B cell (primary cell): ENCODE results near the gene PRICKLE3.

Source experiments
- EZH2 ChIP-seq: IDR thresholded peaks from 2 replicates; pipeline ENCODE4 v1.6.1; 2012; ENCODE audit warnings: borderline replicate concordance, low read depth, mild to moderate bottlenecking, moderate library complexity, low read length; ENCODE audit not compliant: insufficient read depth, poor library complexity, severe bottlenecking
- TF ChIP-seq, protein P1 (sequence below): fragments of 200-600 bp; IDR thresholded peaks from one replicate; pipeline ENCODE4 v1.8.0; 2022; ENCODE audit warnings: antibody characterized with exemption, mild to moderate bottlenecking

DNA sequence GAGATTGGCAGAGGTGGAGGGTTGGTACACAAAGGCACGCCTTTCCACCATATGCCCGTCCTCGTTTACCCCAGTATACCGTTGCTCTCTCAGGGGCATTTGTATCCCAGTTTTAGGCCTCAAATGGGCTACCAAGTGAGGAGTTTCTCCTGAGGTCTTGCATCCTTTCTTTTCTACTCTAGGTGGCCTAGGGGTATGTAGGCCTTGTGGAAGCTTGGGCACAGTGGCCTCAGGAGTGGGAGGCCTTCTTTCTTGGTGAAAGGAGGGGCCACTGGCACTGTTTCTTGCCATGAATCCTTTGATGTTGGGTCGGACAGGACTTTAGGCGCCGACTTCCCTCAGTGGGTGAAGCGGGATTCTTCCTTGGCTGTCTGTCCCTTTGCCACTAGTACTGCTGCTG is 38.9 kb downstream of the PRICKLE3 start:
- TF ChIP-seq, protein P1, sequence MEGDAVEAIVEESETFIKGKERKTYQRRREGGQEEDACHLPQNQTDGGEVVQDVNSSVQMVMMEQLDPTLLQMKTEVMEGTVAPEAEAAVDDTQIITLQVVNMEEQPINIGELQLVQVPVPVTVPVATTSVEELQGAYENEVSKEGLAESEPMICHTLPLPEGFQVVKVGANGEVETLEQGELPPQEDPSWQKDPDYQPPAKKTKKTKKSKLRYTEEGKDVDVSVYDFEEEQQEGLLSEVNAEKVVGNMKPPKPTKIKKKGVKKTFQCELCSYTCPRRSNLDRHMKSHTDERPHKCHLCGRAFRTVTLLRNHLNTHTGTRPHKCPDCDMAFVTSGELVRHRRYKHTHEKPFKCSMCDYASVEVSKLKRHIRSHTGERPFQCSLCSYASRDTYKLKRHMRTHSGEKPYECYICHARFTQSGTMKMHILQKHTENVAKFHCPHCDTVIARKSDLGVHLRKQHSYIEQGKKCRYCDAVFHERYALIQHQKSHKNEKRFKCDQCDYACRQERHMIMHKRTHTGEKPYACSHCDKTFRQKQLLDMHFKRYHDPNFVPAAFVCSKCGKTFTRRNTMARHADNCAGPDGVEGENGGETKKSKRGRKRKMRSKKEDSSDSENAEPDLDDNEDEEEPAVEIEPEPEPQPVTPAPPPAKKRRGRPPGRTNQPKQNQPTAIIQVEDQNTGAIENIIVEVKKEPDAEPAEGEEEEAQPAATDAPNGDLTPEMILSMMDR, result no peak
- no peak for TF ChIP-seq EZH2
